Ascending aorta (tissue), 2 donors: Measurements from ENCODE around the gene SULF2. TPM values are rescaled to one million over a fixed set of nuclear protein-coding genes. Genes with fewer than 3 reads are reported as not detected.

Source experiments
- DNase-seq, 2 donors: peaks; one replicate each; pipeline ENCODE4 v3.0.0-alpha.2; 2019; ENCODE audit warnings: low spot score in 2 of 2
- H3K27ac ChIP-seq, 2 donors: fragments of 200-600 bp; sonication (generic); one replicate each; pipeline ENCODE4 v1.5.1; 2016 to 2017; ENCODE audit warnings: mild to moderate bottlenecking in 1 of 2
- H3K27me3 ChIP-seq: fragments of 200-600 bp; sonication (generic); one replicate; pipeline ENCODE4 v1.5.1; 2017
- H3K36me3 ChIP-seq, 2 donors: fragments of 200-600 bp; sonication (generic); one replicate each; pipeline ENCODE4 v1.5.1; 2016
- H3K4me1 ChIP-seq, 2 donors: fragments of 200-600 bp; sonication (generic); one replicate each; pipeline ENCODE4 v1.5.1; 2016 to 2017; ENCODE audit warnings: mild to moderate bottlenecking in 1 of 2
- H3K4me3 ChIP-seq, 2 donors: fragments of 200-600 bp; sonication (generic); one replicate each; pipeline ENCODE4 v1.5.1; 2016 to 2017; ENCODE audit warnings: mild to moderate bottlenecking in 1 of 2
- H3K9me3 ChIP-seq, 2 donors: fragments of 200-600 bp; sonication (generic); one replicate each; pipeline ENCODE4 v1.5.1; 2016
- intact Hi-C: fragments of 100-400 bp; cut with DNase I; formaldehyde crosslinking; loops from one replicate; pipeline ENCODE4 v1.15.1; 2023
- total RNA-seq: library from RNA; depleted of rRNA; stranded (reverse); fragments of >200 nt; gene quantifications from one replicate; pipeline ENCODE4 v1.1.0, GENCODE V29; 2016
- TF ChIP-seq, protein P1 (sequence below), 3 experiments: fragments of 200-600 bp in 2 of 3; fragments of 450-650 bp in 1 of 3; sonication (generic) in 2 of 3; IDR thresholded peaks; one replicate each; pipeline ENCODE4 v1.5.1; 2016 to 2019; ENCODE audit warnings: antibody characterized with exemption in 3 of 3, mild to moderate bottlenecking in 1 of 3, moderate library complexity in 1 of 3

The SULF2 gene
- total RNA-seq, 1 donor from 2014 or later = 194 TPM

DNA sequence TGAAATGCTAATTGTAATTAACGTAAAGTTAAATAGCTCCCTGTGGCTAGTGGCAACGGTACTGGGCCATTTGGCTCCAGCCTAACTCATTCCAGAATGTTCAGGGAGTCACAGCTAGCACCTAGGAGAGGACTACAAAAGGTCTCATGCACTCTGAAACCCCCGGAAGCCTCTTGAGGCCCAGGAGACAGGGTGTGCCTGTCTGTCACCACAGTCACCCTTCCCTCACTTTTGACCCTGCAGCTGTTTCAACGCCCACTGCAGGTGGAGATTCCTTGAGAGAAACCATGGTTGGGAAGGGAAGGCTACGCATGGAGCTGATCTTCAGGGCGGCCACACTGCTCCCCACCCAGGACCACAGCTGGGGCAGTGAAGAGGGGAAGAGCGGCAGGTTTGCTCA, 58.6 kb downstream of the SULF2 start:
- no peak for DNase-seq
- no peaks in the 10 kb centered on the region for H3K9me3 ChIP-seq
- TF ChIP-seq, protein P1, sequence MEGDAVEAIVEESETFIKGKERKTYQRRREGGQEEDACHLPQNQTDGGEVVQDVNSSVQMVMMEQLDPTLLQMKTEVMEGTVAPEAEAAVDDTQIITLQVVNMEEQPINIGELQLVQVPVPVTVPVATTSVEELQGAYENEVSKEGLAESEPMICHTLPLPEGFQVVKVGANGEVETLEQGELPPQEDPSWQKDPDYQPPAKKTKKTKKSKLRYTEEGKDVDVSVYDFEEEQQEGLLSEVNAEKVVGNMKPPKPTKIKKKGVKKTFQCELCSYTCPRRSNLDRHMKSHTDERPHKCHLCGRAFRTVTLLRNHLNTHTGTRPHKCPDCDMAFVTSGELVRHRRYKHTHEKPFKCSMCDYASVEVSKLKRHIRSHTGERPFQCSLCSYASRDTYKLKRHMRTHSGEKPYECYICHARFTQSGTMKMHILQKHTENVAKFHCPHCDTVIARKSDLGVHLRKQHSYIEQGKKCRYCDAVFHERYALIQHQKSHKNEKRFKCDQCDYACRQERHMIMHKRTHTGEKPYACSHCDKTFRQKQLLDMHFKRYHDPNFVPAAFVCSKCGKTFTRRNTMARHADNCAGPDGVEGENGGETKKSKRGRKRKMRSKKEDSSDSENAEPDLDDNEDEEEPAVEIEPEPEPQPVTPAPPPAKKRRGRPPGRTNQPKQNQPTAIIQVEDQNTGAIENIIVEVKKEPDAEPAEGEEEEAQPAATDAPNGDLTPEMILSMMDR (IDR thresholded peaks at IDR 0.05) = no peak
- H3K27me3 ChIP-seq = no peaks in the 10 kb centered on the region
- H3K4me3 ChIP-seq = no peak overlapping the region
- no peaks in the 10 kb centered on the region for H3K4me1 ChIP-seq
- H3K27ac ChIP-seq = no peak overlapping the region
- intact Hi-C loops = loop anchor here (5.0 kb wide), 2 partner anchors 61 to 571 kb away; partner anchors contain the start of gene SULF2
- H3K36me3 ChIP-seq = peaks cover 0 to under 1% of the 10 kb centered on the region in 2 donors

GRCh38 chr20:47725248-47725973, 59.9 kb downstream of the SULF2 start:
- TF ChIP-seq, protein P1 (IDR thresholded peaks at IDR 0.05) = peak; percentile 67 to 88 (median 84)
- Histone ChIP-seq H3K36me3 (no peaks in the 10 kb centered on the region), H3K9me3 (no peaks in the 10 kb centered on the region), H3K27me3 (no peaks in the 10 kb centered on the region), H3K4me3 (no peak overlapping the region), H3K27ac (no peak overlapping the region), H3K4me1 (peaks cover 0 to 8% of the 10 kb centered on the region in 2 donors)
- DNase-seq = peak in 1 of 2 donors; percentile 82
- intact Hi-C loops = loop anchor here (2.0 to 5.0 kb wide), 3 partner anchors 62 to 895 kb away; partner anchors contain the start of gene SULF2

DNA sequence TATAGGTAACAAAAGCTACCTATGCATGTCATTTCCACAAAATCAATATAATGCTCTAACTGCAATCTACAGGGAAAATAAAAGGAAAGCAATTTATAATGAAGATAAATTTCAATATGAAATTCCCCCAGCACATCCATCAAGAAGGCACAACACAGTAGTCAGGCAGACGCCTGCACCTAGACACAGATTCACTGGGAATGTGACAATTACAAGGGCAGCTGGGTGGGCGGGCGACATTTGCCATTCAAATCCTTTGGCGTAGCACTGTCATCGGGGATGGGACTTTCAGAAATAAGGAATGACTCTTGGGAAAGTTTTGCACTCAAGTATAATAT, 60.4 kb downstream of the SULF2 start:
- Histone ChIP-seq H3K4me3 (no peak overlapping the region), H3K4me1 (peaks cover 0 to 10% of the 10 kb centered on the region in 2 donors), H3K36me3 (no peaks in the 10 kb centered on the region), H3K27ac (no peak overlapping the region), H3K9me3 (no peaks in the 10 kb centered on the region), H3K27me3 (no peaks in the 10 kb centered on the region)
- no peak for DNase-seq
- intact Hi-C loops = loop anchor here (2.0 to 5.0 kb wide), 3 partner anchors 62 to 896 kb away; partner anchors contain the start of gene SULF2
- TF ChIP-seq, protein P1 (IDR thresholded peaks at IDR 0.05) = no peak

- peaks cover 0 to 10% of the 10 kb centered on the region in 2 donors for H3K4me1 ChIP-seq
- no peaks in the 10 kb centered on the region for H3K9me3 ChIP-seq
- H3K36me3 ChIP-seq = no peaks in the 10 kb centered on the region
- TF ChIP-seq, protein P1 (IDR thresholded peaks at IDR 0.05) = no peak
- no peaks in the 10 kb centered on the region for H3K27me3 ChIP-seq
- no peak overlapping the region for H3K27ac ChIP-seq
- DNase-seq = no peak
- intact Hi-C loops = loop anchor here (2.0 kb wide), 1 partner anchor 896 kb away; no protein-coding TSS in a partner anchor
- H3K4me3 ChIP-seq = no peak overlapping the region
These were observed 60.9 kb downstream of the SULF2 start for GRCh38 chr20:47724396-47724795.

GRCh38 chr20:47723322-47723721, 62.0 kb downstream of the SULF2 start:
- Histone ChIP-seq H3K36me3 (no peaks in the 10 kb centered on the region), H3K27ac (no peak overlapping the region), H3K4me1 (peaks cover 0 to 10% of the 10 kb centered on the region in 2 donors), H3K27me3 (no peaks in the 10 kb centered on the region), H3K9me3 (no peaks in the 10 kb centered on the region), H3K4me3 (no peak overlapping the region)
- intact Hi-C loops = no loop called here
- DNase-seq = no peak
- TF ChIP-seq, protein P1 (IDR thresholded peaks at IDR 0.05) = no peak
